ENCODE results near the gene SLC24A2. TPM values are rescaled to one million over a fixed set of nuclear protein-coding genes. Genes with fewer than 3 reads are reported as not detected.

The SLC24A2 gene
- total and polyA plus RNA-seq, 10 donors, result 0.03 TPM; not detected in 9

- TF ChIP-seq, protein P1, sequence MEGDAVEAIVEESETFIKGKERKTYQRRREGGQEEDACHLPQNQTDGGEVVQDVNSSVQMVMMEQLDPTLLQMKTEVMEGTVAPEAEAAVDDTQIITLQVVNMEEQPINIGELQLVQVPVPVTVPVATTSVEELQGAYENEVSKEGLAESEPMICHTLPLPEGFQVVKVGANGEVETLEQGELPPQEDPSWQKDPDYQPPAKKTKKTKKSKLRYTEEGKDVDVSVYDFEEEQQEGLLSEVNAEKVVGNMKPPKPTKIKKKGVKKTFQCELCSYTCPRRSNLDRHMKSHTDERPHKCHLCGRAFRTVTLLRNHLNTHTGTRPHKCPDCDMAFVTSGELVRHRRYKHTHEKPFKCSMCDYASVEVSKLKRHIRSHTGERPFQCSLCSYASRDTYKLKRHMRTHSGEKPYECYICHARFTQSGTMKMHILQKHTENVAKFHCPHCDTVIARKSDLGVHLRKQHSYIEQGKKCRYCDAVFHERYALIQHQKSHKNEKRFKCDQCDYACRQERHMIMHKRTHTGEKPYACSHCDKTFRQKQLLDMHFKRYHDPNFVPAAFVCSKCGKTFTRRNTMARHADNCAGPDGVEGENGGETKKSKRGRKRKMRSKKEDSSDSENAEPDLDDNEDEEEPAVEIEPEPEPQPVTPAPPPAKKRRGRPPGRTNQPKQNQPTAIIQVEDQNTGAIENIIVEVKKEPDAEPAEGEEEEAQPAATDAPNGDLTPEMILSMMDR (IDR thresholded peaks at IDR 0.05 in 8 of 11, conservative IDR thresholded peaks at IDR 0.05 in 3 of 11), result no peak
- TF ChIP-seq POLR2A (IDR thresholded peaks at IDR 0.05) (no peak), POLR2AphosphoS5 (IDR thresholded peaks at IDR 0.05) (no peak)
- Histone ChIP-seq H3K36me3 (no peaks in the 10 kb centered on the region), H3K4me1 (no peaks in the 10 kb centered on the region), H3K4me3 (no peak overlapping the region), H3K27ac (no peak overlapping the region), H3K27me3 (replicated peaks in 1 of 7) (no peaks in the 10 kb centered on the region), H3K9me3 (no peaks in the 10 kb centered on the region)
- no peak for DNase-seq
- WGBS, 5 donors, result 69 to 84% (median 77%) methylated on average over 2 of the region's 2 CpGs
- intact Hi-C loops (cut with DNase I; ENCODE audit: low total_unique reads), result no loop called here
Measured at GRCh38 chr9:19781240-19781639, 7.6 kb downstream of the SLC24A2 start.

DNA sequence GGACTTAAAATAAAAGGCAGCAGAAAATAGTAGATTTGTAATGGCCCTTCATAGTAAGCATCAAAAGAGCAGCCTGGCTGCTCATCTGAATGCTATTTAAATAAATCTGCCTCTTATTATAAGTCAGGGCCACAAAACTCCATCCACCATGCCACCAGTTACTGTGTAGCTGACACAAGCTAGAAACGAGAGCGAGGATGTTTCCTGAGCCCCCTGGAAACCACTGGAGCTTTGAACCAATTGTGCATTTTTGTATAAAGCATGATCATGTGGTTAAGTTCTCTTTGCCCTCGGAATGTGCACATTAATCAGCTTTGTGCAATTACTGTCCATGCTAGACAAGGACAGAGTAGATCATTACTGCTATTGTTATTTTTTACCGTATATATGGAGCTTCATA lies 17.4 kb downstream of the SLC24A2 start:
- Histone ChIP-seq H3K36me3 (no peaks in the 10 kb centered on the region), H3K9me3 (peaks cover 0 to 10% (median 6%) of the 10 kb centered on the region in 8 donors), H3K27ac (no peak overlapping the region), H3K4me3 (no peak overlapping the region), H3K27me3 (replicated peaks in 1 of 7) (no peaks in the 10 kb centered on the region), H3K4me1 (no peaks in the 10 kb centered on the region)
- intact Hi-C loops (cut with DNase I; ENCODE audit: low total_unique reads), result no loop called here
- no peak for TF ChIP-seq POLR2A (IDR thresholded peaks at IDR 0.05)
- TF ChIP-seq, protein P1 (IDR thresholded peaks at IDR 0.05 in 8 of 11, conservative IDR thresholded peaks at IDR 0.05 in 3 of 11), result no peak
- TF ChIP-seq POLR2AphosphoS5 (IDR thresholded peaks at IDR 0.05), result no peak
- DNase-seq, result no peak
- WGBS, 5 donors, result 65 to 78% (median 72%) methylated on average over 4 of the region's 4 CpGs

DNA sequence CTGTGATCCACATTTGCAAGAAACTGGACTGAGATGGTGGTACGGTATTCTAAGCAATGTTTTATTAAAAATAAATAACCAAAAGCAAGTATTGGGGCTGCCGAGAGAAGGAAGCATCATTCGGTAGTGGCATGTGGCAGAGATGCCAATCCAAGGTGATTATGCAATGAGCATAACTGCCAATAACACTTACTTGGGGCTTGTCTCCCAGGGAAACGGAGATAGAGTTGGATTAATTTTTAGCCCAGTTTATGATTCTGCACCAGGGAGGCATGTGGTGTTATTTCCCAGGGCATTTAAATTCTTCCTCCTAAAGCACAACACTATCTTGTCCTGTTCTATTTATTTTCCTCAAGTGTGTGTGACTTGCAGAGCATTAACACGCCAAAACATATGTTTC lies 17.9 kb downstream of the SLC24A2 start:
- WGBS, 5 donors, result 77 to 89% (median 81%) methylated on average over 5 of the region's 5 CpGs

GRCh38 chr9:19769213-19769612 lies 19.6 kb downstream of the SLC24A2 start:
- Histone ChIP-seq H3K36me3 (no peaks in the 10 kb centered on the region), H3K27me3 (replicated peaks in 1 of 7) (no peaks in the 10 kb centered on the region), H3K27ac (no peak overlapping the region), H3K4me1 (no peaks in the 10 kb centered on the region), H3K4me3 (no peak overlapping the region), H3K9me3 (peaks cover 0 to 32% (median 24%) of the 10 kb centered on the region in 8 donors)
- TF ChIP-seq POLR2A (IDR thresholded peaks at IDR 0.05), result no peak
- TF ChIP-seq, protein P1 (IDR thresholded peaks at IDR 0.05 in 8 of 11, conservative IDR thresholded peaks at IDR 0.05 in 3 of 11), result no peak
- TF ChIP-seq POLR2AphosphoS5 (IDR thresholded peaks at IDR 0.05), result no peak
- intact Hi-C loops (cut with DNase I; ENCODE audit: low total_unique reads), result no loop called here
- 63 to 78% (median 71%) methylated on average over 3 of the region's 3 CpGs for WGBS, 5 donors
- DNase-seq, result no peak

More for the DNA sequence above, 17.9 kb downstream of the SLC24A2 start:
- peaks cover 0 to 15% (median 10%) of the 10 kb centered on the region in 8 donors for H3K9me3 ChIP-seq
- H3K36me3 ChIP-seq, result no peaks in the 10 kb centered on the region
- TF ChIP-seq POLR2AphosphoS5 (IDR thresholded peaks at IDR 0.05) (no peak), POLR2A (IDR thresholded peaks at IDR 0.05) (no peak)
- TF ChIP-seq, protein P1 (IDR thresholded peaks at IDR 0.05 in 8 of 11, conservative IDR thresholded peaks at IDR 0.05 in 3 of 11), result no peak
- DNase-seq, result no peak
- intact Hi-C loops (cut with DNase I; ENCODE audit: low total_unique reads), result no loop called here
- H3K4me1 ChIP-seq, result no peaks in the 10 kb centered on the region
- H3K4me3 ChIP-seq, result no peak overlapping the region
- H3K27ac ChIP-seq, result no peak overlapping the region
- no peaks in the 10 kb centered on the region for H3K27me3 ChIP-seq (replicated peaks in 1 of 7)
